GM18526 (cell line): Measurements from ENCODE around the gene STMN3.

Experiments
- POLR2A ChIP-seq: IDR thresholded peaks from 3 replicates; pipeline ENCODE4 v1.6.1; 2011; ENCODE audit not compliant: insufficient read length; ENCODE audit errors: extremely low read depth

STMN3 gene

GRCh38 chr20:63695424-63696305 lies 42.4 kb upstream of the STMN3 start:
- no peak for TF ChIP-seq POLR2A

GRCh38 chr20:63694584-63695423 lies 41.6 kb upstream of the STMN3 start:
- TF ChIP-seq POLR2A: no peak

- no peak for TF ChIP-seq POLR2A
Measured at GRCh38 chr20:63693733-63694583, 40.7 kb upstream of the STMN3 start.

GRCh38 chr20:63693083-63693732 lies 40.0 kb upstream of the STMN3 start:
- no peak for TF ChIP-seq POLR2A

- no peak for TF ChIP-seq POLR2A
Measured at GRCh38 chr20:63692436-63693082, 39.3 kb upstream of the STMN3 start.

GRCh38 chr20:63691711-63692435 lies 38.6 kb upstream of the STMN3 start:
- TF ChIP-seq POLR2A: no peak

GRCh38 chr20:63690898-63691710 lies 37.9 kb upstream of the STMN3 start:
- TF ChIP-seq POLR2A: no peak

- TF ChIP-seq POLR2A: no peak
Measured at GRCh38 chr20:63690003-63690897, 37.0 kb upstream of the STMN3 start.

- TF ChIP-seq POLR2A: no peak
Measured at GRCh38 chr20:63689046-63690002, 36.1 kb upstream of the STMN3 start.

- TF ChIP-seq POLR2A: no peak
Measured at GRCh38 chr20:63688228-63689045, 35.2 kb upstream of the STMN3 start.
